MV-4-11 (cell line): ENCODE results near the gene DYSF.

Experiments used
- DNase-seq: peaks from one replicate; lab custom pipeline; 2025; lab: John Stamatoyannopoulos, UW

DYSF gene

GRCh38 chr2:71727562-71727961 lies 274.2 kb downstream of the DYSF start:
- no peak for DNase-seq

- DNase-seq, result no peak
These were observed 274.7 kb downstream of the DYSF start for GRCh38 chr2:71728036-71728435.

GRCh38 chr2:71730785-71731383 lies 277.5 kb downstream of the DYSF start:
- no peak for DNase-seq

GRCh38 chr2:71734620-71735019 lies 281.3 kb downstream of the DYSF start:
- no peak for DNase-seq

- no peak for DNase-seq
These were observed 282.3 kb downstream of the DYSF start for GRCh38 chr2:71735676-71736075.
